Mucosa of rectum (tissue), 2 donors: ENCODE measurements around the gene TMEM108.

Experiments
- H3K27ac ChIP-seq, 2 donors: one replicate each; pipeline ENCODE4 v1.7.0; 2013; ENCODE audit warnings: inconsistent platforms in 2 of 2, low read depth in 2 of 2, low read length in 2 of 2
- H3K27me3 ChIP-seq, 2 donors: one replicate each; pipeline ENCODE4 v1.7.0; 2013; ENCODE audit warnings: low read length in 2 of 2; ENCODE audit not compliant: control insufficient read depth in 2 of 2, insufficient read depth in 2 of 2
- H3K36me3 ChIP-seq, 2 donors: one replicate each; pipeline ENCODE4 v1.7.0; 2013; ENCODE audit warnings: low read length in 2 of 2; ENCODE audit not compliant: control insufficient read depth in 2 of 2, insufficient read depth in 2 of 2
- H3K4me1 ChIP-seq, 2 donors: one replicate each; pipeline ENCODE4 v1.7.0; 2013; ENCODE audit warnings: low read length in 2 of 2, mild to moderate bottlenecking in 1 of 2; ENCODE audit not compliant: control insufficient read depth in 2 of 2, insufficient read depth in 2 of 2
- H3K4me3 ChIP-seq, 2 donors: one replicate each; pipeline ENCODE4 v1.7.0; 2013; ENCODE audit warnings: low read length in 2 of 2
- H3K9ac ChIP-seq, 2 donors: one replicate each; pipeline ENCODE4 v1.7.0; 2013; ENCODE audit warnings: low read length in 2 of 2, low read depth in 1 of 2, mild to moderate bottlenecking in 1 of 2
- H3K9me3 ChIP-seq, 2 donors: one replicate each; pipeline ENCODE4 v1.7.0; 2013; ENCODE audit warnings: low read length in 2 of 2; ENCODE audit not compliant: control insufficient read depth in 2 of 2
- donor health status: healthy.
- donor health status: Normal muscosa, but diverticular disease.

The TMEM108 gene

DNA sequence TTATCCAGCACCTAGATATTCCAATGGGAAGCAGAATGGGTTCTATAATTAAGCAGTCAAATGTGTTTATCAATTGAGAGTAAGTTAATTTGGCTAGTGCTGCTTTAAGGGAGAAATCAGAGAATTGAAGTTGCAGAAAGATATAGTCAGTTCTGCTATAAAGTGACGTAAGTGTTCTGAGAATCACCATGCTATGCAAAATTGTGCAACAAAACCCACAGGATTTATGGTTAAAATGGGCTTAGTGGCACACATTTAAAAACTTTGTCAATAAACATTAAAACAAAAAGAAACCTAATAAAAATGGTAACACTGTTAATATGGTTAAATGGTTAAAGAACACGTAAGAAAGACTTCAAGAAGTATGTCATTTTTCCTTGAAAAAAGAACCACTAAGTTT, 74.5 kb downstream of the TMEM108 start:
- Histone ChIP-seq H3K9me3 (no peaks in the 10 kb centered on the region), H3K27ac (no peak overlapping the region), H3K36me3 (no peaks in the 10 kb centered on the region), H3K4me3 (no peak overlapping the region), H3K27me3 (no peaks in the 10 kb centered on the region), H3K4me1 (no peaks in the 10 kb centered on the region), H3K9ac (no peak overlapping the region)

- no peak overlapping the region for H3K9ac ChIP-seq
- H3K4me1 ChIP-seq = no peaks in the 10 kb centered on the region
- no peak overlapping the region for H3K27ac ChIP-seq
- no peaks in the 10 kb centered on the region for H3K27me3 ChIP-seq
- no peak overlapping the region for H3K4me3 ChIP-seq
- H3K9me3 ChIP-seq = no peaks in the 10 kb centered on the region
- H3K36me3 ChIP-seq = no peaks in the 10 kb centered on the region
These were observed 75.3 kb downstream of the TMEM108 start for GRCh38 chr3:133113526-133113925.

- no peak overlapping the region for H3K9ac ChIP-seq
- H3K4me3 ChIP-seq = no peak overlapping the region
- H3K36me3 ChIP-seq = no peaks in the 10 kb centered on the region
- no peaks in the 10 kb centered on the region for H3K27me3 ChIP-seq
- no peaks in the 10 kb centered on the region for H3K4me1 ChIP-seq
- no peaks in the 10 kb centered on the region for H3K9me3 ChIP-seq
- no peak overlapping the region for H3K27ac ChIP-seq
These were observed 75.9 kb downstream of the TMEM108 start for GRCh38 chr3:133113927-133114597.

- Histone ChIP-seq H3K27ac (no peak overlapping the region), H3K9me3 (no peaks in the 10 kb centered on the region), H3K27me3 (no peaks in the 10 kb centered on the region), H3K4me1 (no peaks in the 10 kb centered on the region), H3K36me3 (no peaks in the 10 kb centered on the region), H3K4me3 (no peak overlapping the region), H3K9ac (no peak overlapping the region)
These were observed 77.0 kb downstream of the TMEM108 start for GRCh38 chr3:133115176-133115575.

GRCh38 chr3:133117342-133117741, 79.2 kb downstream of the TMEM108 start:
- Histone ChIP-seq H3K36me3 (no peaks in the 10 kb centered on the region), H3K9ac (no peak overlapping the region), H3K27me3 (no peaks in the 10 kb centered on the region), H3K4me1 (no peaks in the 10 kb centered on the region), H3K4me3 (no peak overlapping the region), H3K27ac (no peak overlapping the region), H3K9me3 (no peaks in the 10 kb centered on the region)

GRCh38 chr3:133119176-133119575, 81.0 kb downstream of the TMEM108 start:
- H3K9ac ChIP-seq = no peak overlapping the region
- no peaks in the 10 kb centered on the region for H3K9me3 ChIP-seq
- H3K36me3 ChIP-seq = no peaks in the 10 kb centered on the region
- H3K27me3 ChIP-seq = no peaks in the 10 kb centered on the region
- H3K4me1 ChIP-seq = no peaks in the 10 kb centered on the region
- no peak overlapping the region for H3K27ac ChIP-seq
- H3K4me3 ChIP-seq = no peak overlapping the region

DNA sequence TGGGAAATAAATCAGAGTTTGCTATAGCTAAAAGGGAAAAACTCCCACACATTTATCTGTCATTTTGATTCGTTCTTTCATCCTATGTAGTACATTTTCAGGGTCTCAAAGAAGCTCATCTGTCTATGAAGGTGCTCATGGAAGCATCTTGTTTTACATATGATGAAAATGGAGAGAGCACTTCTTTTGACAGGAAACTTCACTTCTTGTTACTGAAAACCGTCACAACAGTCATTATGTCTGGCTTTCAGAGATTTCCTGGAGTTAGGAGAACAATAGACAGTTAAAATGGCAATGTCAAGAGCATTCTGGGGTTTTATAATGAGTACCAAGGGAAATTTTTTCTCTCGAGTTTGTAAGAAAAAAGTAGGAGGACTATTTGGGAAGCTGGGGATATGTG, 83.3 kb downstream of the TMEM108 start:
- H3K4me3 ChIP-seq = no peak overlapping the region
- no peak overlapping the region for H3K27ac ChIP-seq
- H3K36me3 ChIP-seq = no peaks in the 10 kb centered on the region
- no peaks in the 10 kb centered on the region for H3K4me1 ChIP-seq
- no peaks in the 10 kb centered on the region for H3K9me3 ChIP-seq
- H3K9ac ChIP-seq = no peak overlapping the region
- no peaks in the 10 kb centered on the region for H3K27me3 ChIP-seq

DNA sequence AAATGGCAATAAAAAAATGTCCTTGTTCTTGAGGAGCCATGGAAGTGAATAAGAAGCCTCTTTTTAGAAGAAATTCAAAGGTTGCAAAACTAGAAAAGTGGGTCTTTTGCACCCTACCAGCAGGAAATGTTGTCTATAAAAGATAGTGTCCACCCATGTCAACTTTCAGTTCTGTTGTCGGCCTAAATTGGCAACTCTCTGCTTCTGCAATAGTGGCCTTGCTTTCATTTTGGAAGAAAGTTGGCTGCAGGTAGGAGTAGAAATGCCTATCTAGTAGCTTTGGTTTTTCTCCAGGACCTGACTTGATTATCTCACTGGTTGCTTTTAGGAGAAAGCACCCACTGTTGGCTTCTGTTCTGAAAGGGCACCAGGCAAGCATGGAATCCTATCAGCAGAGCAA, 85.4 kb downstream of the TMEM108 start:
- H3K36me3 ChIP-seq = no peaks in the 10 kb centered on the region
- no peaks in the 10 kb centered on the region for H3K4me1 ChIP-seq
- no peaks in the 10 kb centered on the region for H3K27me3 ChIP-seq
- no peak overlapping the region for H3K4me3 ChIP-seq
- no peak overlapping the region for H3K27ac ChIP-seq
- no peaks in the 10 kb centered on the region for H3K9me3 ChIP-seq
- H3K9ac ChIP-seq = no peak overlapping the region

GRCh38 chr3:133124511-133124910, 86.3 kb downstream of the TMEM108 start:
- Histone ChIP-seq H3K4me3 (no peak overlapping the region), H3K27ac (no peak overlapping the region), H3K4me1 (no peaks in the 10 kb centered on the region), H3K9ac (no peak overlapping the region), H3K27me3 (no peaks in the 10 kb centered on the region), H3K9me3 (no peaks in the 10 kb centered on the region), H3K36me3 (no peaks in the 10 kb centered on the region)

DNA sequence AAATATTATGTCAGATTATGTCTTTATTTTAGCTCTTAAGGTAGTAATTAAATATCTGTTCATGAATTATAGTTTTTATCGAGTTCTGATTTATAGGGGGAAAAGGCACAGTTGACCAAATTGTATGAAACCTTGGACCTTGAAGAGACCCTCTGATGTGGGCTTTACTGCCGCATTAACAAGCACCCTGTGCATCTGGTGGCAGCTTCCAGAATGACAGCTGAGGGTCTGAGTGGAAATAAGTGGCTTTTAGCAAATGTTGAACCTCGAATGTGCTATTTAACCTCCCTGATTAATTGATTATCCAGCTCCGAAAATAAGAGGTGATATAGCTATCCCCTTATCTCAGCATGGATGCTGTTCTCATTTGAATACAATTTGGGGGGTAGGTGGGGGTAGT, 87.0 kb downstream of the TMEM108 start:
- H3K27ac ChIP-seq = no peak overlapping the region
- no peak overlapping the region for H3K9ac ChIP-seq

DNA sequence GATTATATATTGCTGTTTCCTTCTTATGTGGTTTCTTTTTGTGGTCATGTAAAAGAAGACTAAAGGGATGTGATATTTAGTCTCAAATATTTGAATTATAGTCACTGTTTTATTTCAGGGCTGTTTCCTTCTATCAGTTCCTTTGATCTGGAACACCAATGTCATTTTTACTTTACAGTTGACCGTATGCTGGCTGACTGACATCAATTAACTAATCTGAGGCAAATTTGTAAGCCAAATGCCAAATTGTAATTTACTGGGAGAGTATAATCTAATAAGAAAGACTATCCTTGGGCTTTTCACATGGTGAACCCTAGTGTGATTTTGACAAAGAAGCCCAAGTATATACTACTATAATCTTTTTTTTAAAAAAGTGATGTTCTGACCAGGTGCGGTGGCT, 87.6 kb downstream of the TMEM108 start:
- Histone ChIP-seq H3K4me1 (no peaks in the 10 kb centered on the region), H3K27me3 (no peaks in the 10 kb centered on the region), H3K36me3 (no peaks in the 10 kb centered on the region), H3K9ac (no peak overlapping the region), H3K27ac (no peak overlapping the region), H3K9me3 (no peaks in the 10 kb centered on the region), H3K4me3 (no peak overlapping the region)

More for the DNA sequence above, 87.0 kb downstream of the TMEM108 start:
- H3K27me3 ChIP-seq = no peaks in the 10 kb centered on the region
- no peaks in the 10 kb centered on the region for H3K4me1 ChIP-seq
- H3K4me3 ChIP-seq = no peak overlapping the region
- no peaks in the 10 kb centered on the region for H3K36me3 ChIP-seq
- no peaks in the 10 kb centered on the region for H3K9me3 ChIP-seq
